ENCODE results near the gene MTOR.

MTOR gene

DNA sequence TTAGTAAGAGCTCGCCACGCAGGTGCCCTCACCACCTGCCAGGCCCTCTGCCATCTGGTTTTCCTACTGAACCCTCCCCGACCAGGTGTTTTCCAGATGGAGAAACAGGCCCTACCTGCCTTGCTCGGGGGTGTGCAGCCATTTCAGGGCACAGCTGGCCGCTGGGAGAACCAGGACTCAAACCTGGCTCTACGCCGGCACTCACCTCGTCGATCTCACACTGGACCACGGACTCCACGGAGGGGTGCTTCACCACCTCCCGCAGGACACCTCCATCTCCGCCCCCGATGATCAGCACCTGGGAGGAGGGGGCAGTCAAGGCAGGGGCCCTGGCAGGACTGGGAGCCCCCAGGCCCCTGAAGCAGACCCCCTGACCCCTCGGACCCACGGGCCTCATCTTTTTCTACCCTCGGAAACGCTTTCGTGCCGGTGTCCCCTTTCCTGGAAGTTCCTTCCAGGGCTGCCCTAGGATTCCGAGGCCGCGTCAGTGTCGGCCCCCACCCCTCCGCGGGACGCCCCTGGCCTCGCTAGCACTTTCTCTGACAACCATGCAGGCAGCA lies 203.7 kb downstream of the MTOR start:
- Mint-ChIP-seq H3K36me3 (peaks cover 2% of the 10 kb centered on the region), H3K4me3 (peak overlapping the region; percentile 94), H3K9me3 (ENCODE audit: low read depth) (no peaks in the 10 kb centered on the region), H3K4me1 (ENCODE audit: low read depth) (peaks cover 32% of the 10 kb centered on the region), H3K27ac (peak overlapping the region; percentile 91), H3K27me3 (no peaks in the 10 kb centered on the region)

DNA sequence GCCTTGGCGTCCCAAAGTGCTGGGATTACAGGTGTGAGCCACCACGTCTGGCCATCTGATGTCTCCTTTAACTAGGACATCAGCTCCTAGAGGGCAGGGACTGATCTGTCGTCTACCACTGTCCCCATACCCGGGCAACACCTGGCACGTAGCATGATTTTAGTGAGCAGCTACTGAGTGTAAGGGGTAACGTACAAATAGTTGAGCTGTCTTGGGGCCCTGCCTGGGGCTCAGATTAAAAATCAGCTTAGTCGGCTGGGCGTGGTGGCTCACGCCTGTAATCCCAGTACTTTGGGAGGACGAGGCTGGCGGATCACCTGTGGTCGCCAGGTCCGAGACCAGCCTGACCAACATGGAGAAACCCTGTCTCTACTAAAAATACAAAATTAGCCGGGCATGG lies 204.3 kb downstream of the MTOR start:
- Mint-ChIP-seq H3K27me3 (no peaks in the 10 kb centered on the region), H3K36me3 (peaks cover 2% of the 10 kb centered on the region), H3K27ac (peak overlapping the region; percentile 54), H3K4me3 (peak overlapping the region; percentile 94), H3K4me1 (ENCODE audit: low read depth) (peaks cover 28% of the 10 kb centered on the region), H3K9me3 (ENCODE audit: low read depth) (no peaks in the 10 kb centered on the region)

DNA sequence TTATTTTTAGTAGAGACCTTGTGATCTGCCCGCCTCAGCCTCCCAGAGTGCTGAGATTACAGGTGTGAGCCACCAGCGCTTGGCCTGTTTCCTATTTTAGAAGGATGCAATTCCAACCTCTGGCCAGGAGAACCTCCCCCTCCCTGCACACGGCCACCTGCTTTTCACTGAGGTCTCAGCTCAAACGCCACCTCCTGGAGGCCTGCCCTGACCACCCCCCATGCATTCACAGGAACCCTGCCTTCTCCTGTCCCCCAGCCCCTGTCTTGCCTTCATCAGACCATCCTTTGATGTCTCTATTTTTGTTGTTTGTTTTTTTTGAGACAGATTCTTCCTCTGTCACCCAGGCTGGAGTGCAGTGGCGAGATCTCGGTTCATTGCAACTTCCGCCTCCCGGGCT lies 204.9 kb downstream of the MTOR start:
- Mint-ChIP-seq H3K36me3 (peaks cover 2% of the 10 kb centered on the region), H3K27me3 (no peaks in the 10 kb centered on the region), H3K27ac (peak overlapping the region; percentile 34)

More for the DNA sequence above, 204.9 kb downstream of the MTOR start:
- Mint-ChIP-seq H3K4me3 (peak overlapping the region; percentile 94), H3K9me3 (ENCODE audit: low read depth) (no peaks in the 10 kb centered on the region), H3K4me1 (ENCODE audit: low read depth) (peaks cover 23% of the 10 kb centered on the region)

Data from activated naive CD8-positive, alpha-beta T cell (primary cell).